ENCODE data around the gene STARD5. TPM values are rescaled to one million over a fixed set of nuclear protein-coding genes. Genes with fewer than 3 reads are reported as not detected.

The STARD5 gene
- total and polyA plus RNA-seq, 2 of the 8 experiments (the other 6 are each of a cell fraction or from before 2014, with no cell fraction given), result 5.5 to 10.4 TPM

DNA sequence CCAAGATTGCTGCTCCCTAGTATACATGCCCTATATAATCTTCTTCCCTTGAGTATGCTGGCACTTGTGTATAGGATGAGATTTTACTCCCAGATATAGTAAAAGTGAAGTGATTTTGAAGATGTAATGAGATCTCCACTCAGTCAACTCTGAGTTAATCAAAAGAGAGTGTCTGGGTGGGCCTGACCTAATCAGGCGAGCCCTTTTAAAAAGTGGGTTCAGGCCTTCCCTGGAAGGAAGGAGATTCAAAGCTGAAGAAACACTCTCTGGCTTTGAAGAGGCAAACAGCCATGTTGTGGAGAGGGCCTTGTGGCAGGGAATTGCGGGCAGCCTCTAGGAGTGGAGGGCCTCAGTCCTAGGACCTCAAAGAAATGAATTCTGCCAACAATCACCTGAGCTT is 5.5 kb upstream of the STARD5 start:
- Histone ChIP-seq H3K23ac (ENCODE audit: insufficient read length) (no peak overlapping the region), H3K4me2 (ENCODE audit: insufficient read depth in 1 of 2, low read depth in 2 of 2, low read length in 2 of 2) (no peak overlapping the region), H2AFZ (ENCODE audit: low read length) (no peak overlapping the region), H3K79me2 (ENCODE audit: control insufficient read depth in 1 of 2, insufficient read depth in 2 of 2, low read length in 2 of 2) (no peaks in the 10 kb centered on the region), H2BK15ac (ENCODE audit: low read length) (no peak overlapping the region), H3K56ac (replicated peaks; ENCODE audit: insufficient read length, low read depth, low read length) (no peak overlapping the region), H3K27me3 (replicated peaks in 1 of 4; ENCODE audit: control insufficient read depth in 3 of 4, extremely low read depth in 1 of 4, insufficient read depth in 3 of 4, low read length in 3 of 4) (0 out of 7 replicates have a peak, but pooled peaks cover 0 to 3% (median 0%) of the 10 kb centered on the region in 4 experiments), H3K9me3 (ENCODE audit: insufficient read depth in 2 of 2, low read depth in 1 of 2, low read length in 1 of 2) (no peaks in the 10 kb centered on the region), H3K23me2 (ENCODE audit: low read depth, low read length) (peaks cover 3% of the 10 kb centered on the region; the same call in 1 of the 2 replicates), H3K18ac (ENCODE audit: extremely low read depth, low read length) (no peak overlapping the region), H4K8ac (ENCODE audit: extremely low read depth, insufficient read depth, low read length) (no peak overlapping the region), H3K4me1 (replicated peaks in 1 of 4; ENCODE audit: control insufficient read depth in 3 of 4, insufficient read depth in 4 of 4, low read length in 3 of 4) (peaks cover 0 to 3% (median 2%) of the 10 kb centered on the region in 4 experiments; a peak in 4 of 7 replicates), H4K91ac (replicated peaks; ENCODE audit: insufficient read length, low read length) (no peak overlapping the region), H2BK20ac (ENCODE audit: low read length) (no peak overlapping the region), H3K4me3 (ENCODE audit: extremely low read depth in 1 of 4, insufficient read depth in 2 of 4, low read depth in 3 of 4, low read length in 4 of 4) (no peak overlapping the region), H3K36me3 (ENCODE audit: control insufficient read depth in 2 of 4, insufficient read depth in 4 of 4, low read length in 3 of 4) (no peaks in the 10 kb centered on the region), H2BK12ac (ENCODE audit: low read depth, low read length) (no peak overlapping the region), H4K5ac (ENCODE audit: insufficient read length, low read depth, low read length) (no peak overlapping the region), H2BK120ac (replicated peaks; ENCODE audit: low read depth, low read length) (no peak overlapping the region), H2AK5ac (ENCODE audit: low read depth, low read length) (no peak overlapping the region), H3K9ac (replicated peaks in 1 of 4; ENCODE audit: extremely low read depth in 1 of 4, low read depth in 3 of 4, low read length in 3 of 4) (no peak overlapping the region), H3K4ac (replicated peaks; ENCODE audit: insufficient read length, low read depth, low read length) (no peak overlapping the region), H2BK5ac (ENCODE audit: low read depth, low read length) (no peak overlapping the region), H3K14ac (ENCODE audit: insufficient read length) (no peak overlapping the region), H3K79me1 (ENCODE audit: low read depth, low read length) (no peaks in the 10 kb centered on the region), H3K27ac (ENCODE audit: low read depth, low read length) (no peak overlapping the region), H4K20me1 (replicated peaks in 1 of 2; ENCODE audit: control insufficient read depth in 1 of 2, insufficient read depth in 2 of 2, low read length in 2 of 2) (no peaks in the 10 kb centered on the region)
- DNase-seq (ENCODE audit: low read depth in 1 of 2, low spot score in 2 of 2), result no peak
- CTCF ChIA-PET (ENCODE audit: partially characterized antibody), result interaction anchor here (0.7 to 1.6 kb wide), 2 partner anchors 13 to 28 kb away, joined by 3 read pairs; no protein-coding TSS in a partner anchor
- WGBS, 2 experiments (ENCODE audit: extremely low coverage in 1 of 2, insufficient coverage in 1 of 2, insufficient read length in 1 of 2, insufficient replicate concordance in 2 of 2, low coverage in 1 of 2, low lambda C conversion rate in 2 of 2, missing lambda C conversion rate in 1 of 2), result 91% methylated on average over 2 of the region's 2 CpGs; no CpG with 5 or more reads in 1 of the 2 experiments
- FAIRE-seq, result no peak
- no peak for TF ChIP-seq NRF1 (IDR thresholded peaks at IDR 0.05; ENCODE audit: low read depth, low read length)
- TF ChIP-seq, protein P1, sequence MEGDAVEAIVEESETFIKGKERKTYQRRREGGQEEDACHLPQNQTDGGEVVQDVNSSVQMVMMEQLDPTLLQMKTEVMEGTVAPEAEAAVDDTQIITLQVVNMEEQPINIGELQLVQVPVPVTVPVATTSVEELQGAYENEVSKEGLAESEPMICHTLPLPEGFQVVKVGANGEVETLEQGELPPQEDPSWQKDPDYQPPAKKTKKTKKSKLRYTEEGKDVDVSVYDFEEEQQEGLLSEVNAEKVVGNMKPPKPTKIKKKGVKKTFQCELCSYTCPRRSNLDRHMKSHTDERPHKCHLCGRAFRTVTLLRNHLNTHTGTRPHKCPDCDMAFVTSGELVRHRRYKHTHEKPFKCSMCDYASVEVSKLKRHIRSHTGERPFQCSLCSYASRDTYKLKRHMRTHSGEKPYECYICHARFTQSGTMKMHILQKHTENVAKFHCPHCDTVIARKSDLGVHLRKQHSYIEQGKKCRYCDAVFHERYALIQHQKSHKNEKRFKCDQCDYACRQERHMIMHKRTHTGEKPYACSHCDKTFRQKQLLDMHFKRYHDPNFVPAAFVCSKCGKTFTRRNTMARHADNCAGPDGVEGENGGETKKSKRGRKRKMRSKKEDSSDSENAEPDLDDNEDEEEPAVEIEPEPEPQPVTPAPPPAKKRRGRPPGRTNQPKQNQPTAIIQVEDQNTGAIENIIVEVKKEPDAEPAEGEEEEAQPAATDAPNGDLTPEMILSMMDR (IDR thresholded peaks at IDR 0.05; ENCODE audit: control extremely low read depth in 1 of 3, insufficient read depth in 1 of 3, low read depth in 1 of 3, low read length in 3 of 3), result no peak
- TF ChIP-seq SUZ12 (IDR thresholded peaks at IDR 0.05; ENCODE audit: low read length), result no peak
- TF ChIP-seq, protein P2, sequence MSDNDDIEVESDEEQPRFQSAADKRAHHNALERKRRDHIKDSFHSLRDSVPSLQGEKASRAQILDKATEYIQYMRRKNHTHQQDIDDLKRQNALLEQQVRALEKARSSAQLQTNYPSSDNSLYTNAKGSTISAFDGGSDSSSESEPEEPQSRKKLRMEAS (IDR thresholded peaks at IDR 0.05), result no peak
- no peak for TF ChIP-seq KDM5A (IDR thresholded peaks at IDR 0.05; ENCODE audit: low read length)
- no peak for TF ChIP-seq EZH2 (IDR thresholded peaks at IDR 0.05; ENCODE audit: low read depth, low read length, severe bottlenecking)
- TF ChIP-seq, protein P3, sequence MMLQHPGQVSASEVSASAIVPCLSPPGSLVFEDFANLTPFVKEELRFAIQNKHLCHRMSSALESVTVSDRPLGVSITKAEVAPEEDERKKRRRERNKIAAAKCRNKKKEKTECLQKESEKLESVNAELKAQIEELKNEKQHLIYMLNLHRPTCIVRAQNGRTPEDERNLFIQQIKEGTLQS (IDR thresholded peaks at IDR 0.05; ENCODE audit: insufficient read depth, low read depth, low read length), result no peak
- POLR2A ChIA-PET (ENCODE audit: partially characterized antibody), result interaction anchor here (0.7 kb wide), 1 partner anchor 461 kb away, joined by 3 read pairs; no protein-coding TSS in a partner anchor

Data from H1 (cell line).